Measurements from ENCODE around the gene VTI1A. TPM values are rescaled to one million over a fixed set of nuclear protein-coding genes. Genes with fewer than 3 reads are reported as not detected.

VTI1A gene
- total and polyA plus RNA-seq, 9 of the 15 experiments (the other 6 are each of a cell fraction or from before 2014, with no cell fraction given), result 9.3 to 21.4 (median 16.0) TPM

DNA sequence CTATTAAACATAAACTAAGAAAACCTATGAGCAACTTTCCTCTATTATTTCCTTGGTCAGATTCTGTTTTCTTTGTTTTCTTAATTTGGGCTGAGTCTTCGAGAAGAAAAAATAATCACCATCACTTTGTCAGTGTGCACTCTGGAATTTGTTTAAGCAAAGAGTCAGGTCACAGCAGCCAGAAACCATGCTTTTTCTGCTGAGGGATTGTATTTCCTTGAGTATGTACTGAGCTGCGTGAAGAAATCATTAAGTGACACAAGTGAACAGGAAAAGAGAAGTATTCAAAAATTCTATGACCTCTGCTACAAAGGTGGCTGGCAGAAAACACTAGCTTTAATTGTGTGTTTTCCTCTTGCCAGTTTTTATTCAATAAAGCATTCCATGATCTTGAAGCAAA lies 249.6 kb downstream of the VTI1A start (continued):
- TF ChIP-seq, protein P1, sequence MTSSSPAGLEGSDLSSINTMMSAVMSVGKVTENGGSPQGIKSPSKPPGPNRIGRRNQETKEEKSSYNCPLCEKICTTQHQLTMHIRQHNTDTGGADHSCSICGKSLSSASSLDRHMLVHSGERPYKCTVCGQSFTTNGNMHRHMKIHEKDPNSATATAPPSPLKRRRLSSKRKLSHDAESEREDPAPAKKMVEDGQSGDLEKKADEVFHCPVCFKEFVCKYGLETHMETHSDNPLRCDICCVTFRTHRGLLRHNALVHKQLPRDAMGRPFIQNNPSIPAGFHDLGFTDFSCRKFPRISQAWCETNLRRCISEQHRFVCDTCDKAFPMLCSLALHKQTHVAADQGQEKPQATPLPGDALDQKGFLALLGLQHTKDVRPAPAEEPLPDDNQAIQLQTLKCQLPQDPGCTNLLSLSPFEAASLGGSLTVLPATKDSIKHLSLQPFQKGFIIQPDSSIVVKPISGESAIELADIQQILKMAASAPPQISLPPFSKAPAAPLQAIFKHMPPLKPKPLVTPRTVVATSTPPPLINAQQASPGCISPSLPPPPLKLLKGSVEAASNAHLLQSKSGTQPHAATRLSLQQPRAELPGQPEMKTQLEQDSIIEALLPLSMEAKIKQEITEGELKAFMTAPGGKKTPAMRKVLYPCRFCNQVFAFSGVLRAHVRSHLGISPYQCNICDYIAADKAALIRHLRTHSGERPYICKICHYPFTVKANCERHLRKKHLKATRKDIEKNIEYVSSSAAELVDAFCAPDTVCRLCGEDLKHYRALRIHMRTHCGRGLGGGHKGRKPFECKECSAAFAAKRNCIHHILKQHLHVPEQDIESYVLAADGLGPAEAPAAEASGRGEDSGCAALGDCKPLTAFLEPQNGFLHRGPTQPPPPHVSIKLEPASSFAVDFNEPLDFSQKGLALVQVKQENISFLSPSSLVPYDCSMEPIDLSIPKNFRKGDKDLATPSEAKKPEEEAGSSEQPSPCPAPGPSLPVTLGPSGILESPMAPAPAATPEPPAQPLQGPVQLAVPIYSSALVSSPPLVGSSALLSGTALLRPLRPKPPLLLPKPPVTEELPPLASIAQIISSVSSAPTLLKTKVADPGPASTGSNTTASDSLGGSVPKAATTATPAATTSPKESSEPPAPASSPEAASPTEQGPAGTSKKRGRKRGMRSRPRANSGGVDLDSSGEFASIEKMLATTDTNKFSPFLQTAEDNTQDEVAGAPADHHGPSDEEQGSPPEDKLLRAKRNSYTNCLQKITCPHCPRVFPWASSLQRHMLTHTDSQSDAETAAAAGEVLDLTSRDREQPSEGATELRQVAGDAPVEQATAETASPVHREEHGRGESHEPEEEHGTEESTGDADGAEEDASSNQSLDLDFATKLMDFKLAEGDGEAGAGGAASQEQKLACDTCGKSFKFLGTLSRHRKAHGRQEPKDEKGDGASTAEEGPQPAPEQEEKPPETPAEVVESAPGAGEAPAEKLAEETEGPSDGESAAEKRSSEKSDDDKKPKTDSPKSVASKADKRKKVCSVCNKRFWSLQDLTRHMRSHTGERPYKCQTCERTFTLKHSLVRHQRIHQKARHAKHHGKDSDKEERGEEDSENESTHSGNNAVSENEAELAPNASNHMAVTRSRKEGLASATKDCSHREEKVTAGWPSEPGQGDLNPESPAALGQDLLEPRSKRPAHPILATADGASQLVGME (CRISPR knock-in tag; IDR thresholded peaks at IDR 0.05), result no peak
- TF ChIP-seq HDAC8 (tag; IDR thresholded peaks at IDR 0.05), result no peak
- TF ChIP-seq, protein P2, sequence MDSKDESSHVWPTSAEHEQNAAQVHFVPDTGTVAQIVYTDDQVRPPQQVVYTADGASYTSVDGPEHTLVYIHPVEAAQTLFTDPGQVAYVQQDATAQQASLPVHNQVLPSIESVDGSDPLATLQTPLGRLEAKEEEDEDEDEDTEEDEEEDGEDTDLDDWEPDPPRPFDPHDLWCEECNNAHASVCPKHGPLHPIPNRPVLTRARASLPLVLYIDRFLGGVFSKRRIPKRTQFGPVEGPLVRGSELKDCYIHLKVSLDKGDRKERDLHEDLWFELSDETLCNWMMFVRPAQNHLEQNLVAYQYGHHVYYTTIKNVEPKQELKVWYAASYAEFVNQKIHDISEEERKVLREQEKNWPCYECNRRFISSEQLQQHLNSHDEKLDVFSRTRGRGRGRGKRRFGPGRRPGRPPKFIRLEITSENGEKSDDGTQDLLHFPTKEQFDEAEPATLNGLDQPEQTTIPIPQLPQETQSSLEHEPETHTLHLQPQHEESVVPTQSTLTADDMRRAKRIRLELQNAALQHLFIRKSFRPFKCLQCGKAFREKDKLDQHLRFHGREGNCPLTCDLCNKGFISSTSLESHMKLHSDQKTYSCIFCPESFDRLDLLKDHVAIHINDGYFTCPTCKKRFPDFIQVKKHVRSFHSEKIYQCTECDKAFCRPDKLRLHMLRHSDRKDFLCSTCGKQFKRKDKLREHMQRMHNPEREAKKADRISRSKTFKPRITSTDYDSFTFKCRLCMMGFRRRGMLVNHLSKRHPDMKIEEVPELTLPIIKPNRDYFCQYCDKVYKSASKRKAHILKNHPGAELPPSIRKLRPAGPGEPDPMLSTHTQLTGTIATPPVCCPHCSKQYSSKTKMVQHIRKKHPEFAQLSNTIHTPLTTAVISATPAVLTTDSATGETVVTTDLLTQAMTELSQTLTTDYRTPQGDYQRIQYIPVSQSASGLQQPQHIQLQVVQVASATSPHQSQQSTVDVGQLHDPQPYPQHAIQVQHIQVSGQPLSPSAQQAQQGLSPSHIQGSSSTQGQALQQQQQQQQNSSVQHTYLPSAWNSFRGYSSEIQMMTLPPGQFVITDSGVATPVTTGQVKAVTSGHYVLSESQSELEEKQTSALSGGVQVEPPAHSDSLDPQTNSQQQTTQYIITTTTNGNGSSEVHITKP (IDR thresholded peaks at IDR 0.05; ENCODE audit: partially characterized antibody), result no peak
- TF ChIP-seq ZNF79 (CRISPR knock-in tag; IDR thresholded peaks at IDR 0.05; ENCODE audit: low read depth), result no peak
- no peak for TF ChIP-seq FOXA1 (IDR thresholded peaks at IDR 0.05; ENCODE audit: borderline replicate concordance)
- no peak for TF ChIP-seq SAP30 (IDR thresholded peaks at IDR 0.05; ENCODE audit: borderline replicate concordance, insufficient read depth, low read depth, low read length, poor library complexity, severe bottlenecking)
- no peak for TF ChIP-seq STAG1 (CRISPR knock-in tag; IDR thresholded peaks at IDR 0.05; ENCODE audit: borderline replicate concordance)
- TF ChIP-seq ZNF217 (CRISPR knock-in tag; IDR thresholded peaks at IDR 0.05), result no peak
- TF ChIP-seq, protein P3, sequence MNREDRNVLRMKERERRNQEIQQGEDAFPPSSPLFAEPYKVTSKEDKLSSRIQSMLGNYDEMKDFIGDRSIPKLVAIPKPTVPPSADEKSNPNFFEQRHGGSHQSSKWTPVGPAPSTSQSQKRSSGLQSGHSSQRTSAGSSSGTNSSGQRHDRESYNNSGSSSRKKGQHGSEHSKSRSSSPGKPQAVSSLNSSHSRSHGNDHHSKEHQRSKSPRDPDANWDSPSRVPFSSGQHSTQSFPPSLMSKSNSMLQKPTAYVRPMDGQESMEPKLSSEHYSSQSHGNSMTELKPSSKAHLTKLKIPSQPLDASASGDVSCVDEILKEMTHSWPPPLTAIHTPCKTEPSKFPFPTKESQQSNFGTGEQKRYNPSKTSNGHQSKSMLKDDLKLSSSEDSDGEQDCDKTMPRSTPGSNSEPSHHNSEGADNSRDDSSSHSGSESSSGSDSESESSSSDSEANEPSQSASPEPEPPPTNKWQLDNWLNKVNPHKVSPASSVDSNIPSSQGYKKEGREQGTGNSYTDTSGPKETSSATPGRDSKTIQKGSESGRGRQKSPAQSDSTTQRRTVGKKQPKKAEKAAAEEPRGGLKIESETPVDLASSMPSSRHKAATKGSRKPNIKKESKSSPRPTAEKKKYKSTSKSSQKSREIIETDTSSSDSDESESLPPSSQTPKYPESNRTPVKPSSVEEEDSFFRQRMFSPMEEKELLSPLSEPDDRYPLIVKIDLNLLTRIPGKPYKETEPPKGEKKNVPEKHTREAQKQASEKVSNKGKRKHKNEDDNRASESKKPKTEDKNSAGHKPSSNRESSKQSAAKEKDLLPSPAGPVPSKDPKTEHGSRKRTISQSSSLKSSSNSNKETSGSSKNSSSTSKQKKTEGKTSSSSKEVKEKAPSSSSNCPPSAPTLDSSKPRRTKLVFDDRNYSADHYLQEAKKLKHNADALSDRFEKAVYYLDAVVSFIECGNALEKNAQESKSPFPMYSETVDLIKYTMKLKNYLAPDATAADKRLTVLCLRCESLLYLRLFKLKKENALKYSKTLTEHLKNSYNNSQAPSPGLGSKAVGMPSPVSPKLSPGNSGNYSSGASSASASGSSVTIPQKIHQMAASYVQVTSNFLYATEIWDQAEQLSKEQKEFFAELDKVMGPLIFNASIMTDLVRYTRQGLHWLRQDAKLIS (CRISPR knock-in tag; IDR thresholded peaks at IDR 0.05), result no peak
- no peak for TF ChIP-seq ZNF212 (CRISPR knock-in tag; IDR thresholded peaks at IDR 0.05)
- no peak for TF ChIP-seq YY1 (IDR thresholded peaks at IDR 0.05; ENCODE audit: borderline replicate concordance in 1 of 3, control insufficient read depth in 1 of 3, extremely low read depth in 1 of 3, insufficient read depth in 3 of 3, insufficient read length in 1 of 3, insufficient replicate concordance in 2 of 3, low read depth in 1 of 3, low read length in 2 of 3)
- TF ChIP-seq XRCC3 (IDR thresholded peaks at IDR 0.05), result no peak

All from K562 (cell line).